Measurements from ENCODE around the gene IRF7.

GRCh38 chr11:587546-587945 is 28.2 kb downstream of the IRF7 start:
- TF ChIP-seq CTCF (IDR thresholded peaks at IDR 0.05) (no peak), POLR2AphosphoS5 (IDR thresholded peaks at IDR 0.05) (no peak)

Data from breast epithelium (tissue), 3 donors.